T-helper 17 cell (primary cell): ENCODE measurements around the gene C2orf66. TPM values are rescaled to one million over a fixed set of nuclear protein-coding genes. Genes with fewer than 3 reads are reported as not detected.

ENCODE experiments used
- ATAC-seq: fragments of 150-1000 bp; cut with Tn5 transposase; 2 replicates; pipeline ENCODE4 v1.10.0; 2021; ENCODE audit warnings: mild to moderate bottlenecking, moderate library complexity
- DNase-seq, 3 donors: peaks; one replicate each; pipeline versions ENCODE4 v3.0.0 to v3.0.0-alpha.2; 2020 to 2021
- H3K9me3 ChIP-seq: one replicate; pipeline ENCODE4 v1.7.0; 2013; ENCODE audit warnings: low read length, mild to moderate bottlenecking; ENCODE audit not compliant: control insufficient read depth, poor library complexity, severe bottlenecking
- H3K27ac Mint-ChIP-seq: one replicate; pipeline ENCODE4 v1.8.0; 2022; ENCODE audit warnings: mild to moderate bottlenecking, moderate library complexity, mixed read lengths
- H3K27me3 Mint-ChIP-seq: one replicate; pipeline ENCODE4 v1.8.0; 2022; ENCODE audit warnings: mixed read lengths
- H3K36me3 Mint-ChIP-seq: one replicate; pipeline ENCODE4 v1.8.0; 2022; ENCODE audit warnings: low read depth, mixed read lengths
- H3K4me1 Mint-ChIP-seq: one replicate; pipeline ENCODE4 v1.8.0; 2022; ENCODE audit warnings: mild to moderate bottlenecking, mixed read lengths
- H3K4me3 Mint-ChIP-seq: one replicate; pipeline ENCODE4 v1.8.0; 2022; ENCODE audit warnings: mild to moderate bottlenecking, moderate library complexity, mixed read lengths
- total RNA-seq, 4 donors: library from RNA in 2 of 4; stranded (reverse) in 2 of 4; gene quantifications; one replicate each; pipeline ENCODE4 v1.2.3 and lab custom pipeline; 2022 to 2026

Gene C2orf66
- under 1 TPM in 1 of 2 donors, not detected in 1; 0.18 TPM for total RNA-seq
- 0 to 0.08 reads per million in 2 donors for total RNA-seq (lab: John Stamatoyannopoulos, UW)

- DNase-seq (no peak), ATAC-seq (no peak)
- Mint-ChIP-seq H3K27me3 (peaks cover 22% of the 10 kb centered on the region), H3K27ac (no peak within 1 kb of the TSS), H3K4me3 (no peak within 1 kb of the TSS), H3K36me3 (no peaks in the 10 kb centered on the region), H3K4me1 (peaks cover 2% of the 10 kb centered on the region)
- H3K9me3 ChIP-seq, result no peaks in the 10 kb centered on the region
Measured at GRCh38 chr2:196809260-196809659, at the start of gene C2orf66. Gene C2orf66, minus strand, starts transcription at chr2:196809355. Its CDS starts 19 bp downstream, at chr2:196809336.

GRCh38 chr2:196854629-196855028, 45.5 kb upstream of the C2orf66 start:
- peaks cover 15% of the 10 kb centered on the region for H3K36me3 Mint-ChIP-seq
- ATAC-seq (no peak), DNase-seq (no peak)
- no peak overlapping the region for H3K4me3 Mint-ChIP-seq
- no peak overlapping the region for H3K27ac Mint-ChIP-seq
- H3K4me1 Mint-ChIP-seq, result peaks cover 11% of the 10 kb centered on the region
- no peaks in the 10 kb centered on the region for H3K27me3 Mint-ChIP-seq
- H3K9me3 ChIP-seq, result no peaks in the 10 kb centered on the region

GRCh38 chr2:196853301-196854087, 44.3 kb upstream of the C2orf66 start:
- no peaks in the 10 kb centered on the region for H3K9me3 ChIP-seq
- DNase-seq (no peak), ATAC-seq (no peak)
- Mint-ChIP-seq H3K27ac (no peak overlapping the region), H3K36me3 (peaks cover 10% of the 10 kb centered on the region), H3K4me1 (peaks cover 11% of the 10 kb centered on the region), H3K4me3 (no peak overlapping the region), H3K27me3 (no peaks in the 10 kb centered on the region)

GRCh38 chr2:196851088-196851487, 41.9 kb upstream of the C2orf66 start:
- ATAC-seq (no peak), DNase-seq (no peak)
- no peaks in the 10 kb centered on the region for H3K27me3 Mint-ChIP-seq
- H3K4me3 Mint-ChIP-seq, result no peak overlapping the region
- peak overlapping the region; percentile 39 for H3K27ac Mint-ChIP-seq
- H3K36me3 Mint-ChIP-seq, result peaks cover 2% of the 10 kb centered on the region
- no peaks in the 10 kb centered on the region for H3K9me3 ChIP-seq
- H3K4me1 Mint-ChIP-seq, result peaks cover 9% of the 10 kb centered on the region

GRCh38 chr2:196849895-196850294, 40.7 kb upstream of the C2orf66 start:
- DNase-seq (no peak), ATAC-seq (no peak)
- peaks cover 9% of the 10 kb centered on the region for H3K4me1 Mint-ChIP-seq
- no peaks in the 10 kb centered on the region for H3K27me3 Mint-ChIP-seq
- no peaks in the 10 kb centered on the region for H3K9me3 ChIP-seq
- no peak overlapping the region for H3K4me3 Mint-ChIP-seq
- peaks cover 2% of the 10 kb centered on the region for H3K36me3 Mint-ChIP-seq
- no peak overlapping the region for H3K27ac Mint-ChIP-seq

- H3K9me3 ChIP-seq, result no peaks in the 10 kb centered on the region
- peaks cover 2% of the 10 kb centered on the region for H3K36me3 Mint-ChIP-seq
- H3K4me3 Mint-ChIP-seq, result no peak overlapping the region
- H3K4me1 Mint-ChIP-seq, result peaks cover 7% of the 10 kb centered on the region
- H3K27me3 Mint-ChIP-seq, result no peaks in the 10 kb centered on the region
- no peak overlapping the region for H3K27ac Mint-ChIP-seq
- no peak for DNase-seq
- ATAC-seq, result no peak
Measured at GRCh38 chr2:196846295-196846694, 37.1 kb upstream of the C2orf66 start.

GRCh38 chr2:196845371-196845770, 36.2 kb upstream of the C2orf66 start:
- ATAC-seq (no peak), DNase-seq (no peak)
- Mint-ChIP-seq H3K4me1 (peaks cover 4% of the 10 kb centered on the region), H3K27ac (no peak overlapping the region), H3K27me3 (no peaks in the 10 kb centered on the region), H3K36me3 (peaks cover 2% of the 10 kb centered on the region), H3K4me3 (no peak overlapping the region)
- no peaks in the 10 kb centered on the region for H3K9me3 ChIP-seq

GRCh38 chr2:196840171-196840570, 31.0 kb upstream of the C2orf66 start:
- Mint-ChIP-seq H3K27me3 (no peaks in the 10 kb centered on the region), H3K27ac (no peak overlapping the region), H3K36me3 (peaks cover 4% of the 10 kb centered on the region), H3K4me3 (no peak overlapping the region), H3K4me1 (no peaks in the 10 kb centered on the region)
- no peak for ATAC-seq
- H3K9me3 ChIP-seq, result no peaks in the 10 kb centered on the region
- DNase-seq, result no peak

GRCh38 chr2:196839574-196839973, 30.4 kb upstream of the C2orf66 start:
- Mint-ChIP-seq H3K4me1 (no peaks in the 10 kb centered on the region), H3K36me3 (peaks cover 4% of the 10 kb centered on the region), H3K4me3 (no peak overlapping the region), H3K27me3 (no peaks in the 10 kb centered on the region), H3K27ac (no peak overlapping the region)
- no peaks in the 10 kb centered on the region for H3K9me3 ChIP-seq
- DNase-seq (no peak), ATAC-seq (no peak)

- Mint-ChIP-seq H3K4me1 (no peaks in the 10 kb centered on the region), H3K27ac (no peak overlapping the region), H3K36me3 (peaks cover 4% of the 10 kb centered on the region), H3K27me3 (no peaks in the 10 kb centered on the region), H3K4me3 (no peak overlapping the region)
- ATAC-seq, result no peak
- DNase-seq, result no peak
- no peaks in the 10 kb centered on the region for H3K9me3 ChIP-seq
Measured at GRCh38 chr2:196836440-196836839, 27.3 kb upstream of the C2orf66 start.

- H3K4me1 Mint-ChIP-seq, result no peaks in the 10 kb centered on the region
- H3K27me3 Mint-ChIP-seq, result no peaks in the 10 kb centered on the region
- H3K27ac Mint-ChIP-seq, result no peak overlapping the region
- H3K4me3 Mint-ChIP-seq, result no peak overlapping the region
- H3K9me3 ChIP-seq, result no peaks in the 10 kb centered on the region
- ATAC-seq (no peak), DNase-seq (no peak)
- no peaks in the 10 kb centered on the region for H3K36me3 Mint-ChIP-seq
Measured at GRCh38 chr2:196830701-196831100, 21.5 kb upstream of the C2orf66 start.

GRCh38 chr2:196827356-196827755, 18.2 kb upstream of the C2orf66 start:
- Mint-ChIP-seq H3K4me3 (no peak overlapping the region), H3K4me1 (peaks cover 2% of the 10 kb centered on the region), H3K27me3 (peaks cover 7% of the 10 kb centered on the region), H3K36me3 (peaks cover 2% of the 10 kb centered on the region), H3K27ac (no peak overlapping the region)
- DNase-seq (no peak), ATAC-seq (no peak)
- no peaks in the 10 kb centered on the region for H3K9me3 ChIP-seq

GRCh38 chr2:196823750-196824522, 14.8 kb upstream of the C2orf66 start:
- DNase-seq (no peak), ATAC-seq (no peak)
- no peak overlapping the region for H3K4me3 Mint-ChIP-seq
- H3K36me3 Mint-ChIP-seq, result peaks cover 2% of the 10 kb centered on the region
- peak overlapping the region; percentile 14 for H3K27ac Mint-ChIP-seq
- H3K27me3 Mint-ChIP-seq, result peaks cover 12% of the 10 kb centered on the region
- no peaks in the 10 kb centered on the region for H3K9me3 ChIP-seq
- H3K4me1 Mint-ChIP-seq, result peaks cover 2% of the 10 kb centered on the region
